Muscle of leg (tissue), 11 donors: ENCODE results near the gene MARCHF9. TPM values are rescaled to one million over a fixed set of nuclear protein-coding genes. Genes with fewer than 3 reads are reported as not detected.
A peak's percentile ranks its signal among the peaks of the same experiment; 100 is the strongest.

ENCODE experiments used
- DNase-seq: peaks from one replicate; pipeline ENCODE4 v3.0.0; 2013
- H3K27ac ChIP-seq: one replicate; pipeline ENCODE4 v1.5.1; 2013; ENCODE audit warnings: mild to moderate bottlenecking, low read length, control low read depth
- H3K27me3 ChIP-seq: one replicate; pipeline ENCODE4 v1.6.1; 2013; ENCODE audit warnings: low read length; ENCODE audit not compliant: control insufficient read depth, insufficient read depth
- H3K36me3 ChIP-seq: one replicate; pipeline ENCODE4 v1.6.1; 2013; ENCODE audit warnings: low read length; ENCODE audit not compliant: control insufficient read depth, insufficient read depth
- H3K4me1 ChIP-seq: one replicate; pipeline ENCODE4 v1.6.1; 2013; ENCODE audit warnings: low read length; ENCODE audit not compliant: control insufficient read depth, insufficient read depth
- H3K4me3 ChIP-seq: one replicate; pipeline ENCODE4 v1.5.1; 2013; ENCODE audit warnings: low read length, control low read depth
- H3K9me3 ChIP-seq: replicated peaks from 2 replicates; pipeline ENCODE4 v1.6.1; 2013; ENCODE audit warnings: low read depth, low read length; ENCODE audit not compliant: control insufficient read depth
- WGBS: methylation state at CpG from one replicate; pipeline ENCODE4 v1.1.5; 2013; ENCODE audit warnings: missing lambda C conversion rate; ENCODE audit not compliant: insufficient coverage; 5-methylcytosine and 5-hydroxymethylcytosine counted together
- polyA plus RNA-seq, 8 donors: library from polyadenylated mRNA; unstranded; fragments of 120-200 nt; gene quantifications; one replicate each; pipeline versions ENCODE4 v1.2.1 to v1.2.3, GENCODE V29; 2013; ENCODE audit warnings: inconsistent platforms in 1 of 8, low replicate concordance in 1 of 8; ENCODE audit not compliant: insufficient read length in 8 of 8, insufficient read depth in 1 of 8
- total RNA-seq: library from RNA; stranded (reverse); fragments of 120-200 nt; gene quantifications from one replicate; pipeline ENCODE4 v1.2.4, GENCODE V29; 2013

MARCHF9 gene
- total and polyA plus RNA-seq, 9 donors = 5.6 to 12.0 (median 7.3) TPM

- H3K9me3 ChIP-seq = no peaks in the 10 kb centered on the region
- H3K27me3 ChIP-seq = no peaks in the 10 kb centered on the region
- H3K4me1 ChIP-seq = no peaks in the 10 kb centered on the region
- no peak overlapping the region for H3K4me3 ChIP-seq
- no peak for DNase-seq
- peaks cover 58% of the 10 kb centered on the region for H3K36me3 ChIP-seq
- WGBS = no CpG with 5 or more reads among the region's 1 CpG
- H3K27ac ChIP-seq = no peak overlapping the region
Measured at GRCh38 chr12:57796996-57797395, 42.1 kb downstream of the MARCHF9 start.

GRCh38 chr12:57797933-57798332, 43.0 kb downstream of the MARCHF9 start:
- Histone ChIP-seq H3K9me3 (no peaks in the 10 kb centered on the region), H3K4me1 (no peaks in the 10 kb centered on the region), H3K4me3 (no peak overlapping the region), H3K36me3 (peaks cover 59% of the 10 kb centered on the region), H3K27ac (no peak overlapping the region), H3K27me3 (no peaks in the 10 kb centered on the region)
- DNase-seq = no peak
- no CpG with 5 or more reads among the region's 1 CpG for WGBS

- Histone ChIP-seq H3K4me3 (no peak overlapping the region), H3K36me3 (peaks cover 62% of the 10 kb centered on the region), H3K27ac (no peak overlapping the region), H3K27me3 (no peaks in the 10 kb centered on the region), H3K9me3 (no peaks in the 10 kb centered on the region), H3K4me1 (no peaks in the 10 kb centered on the region)
- no peak for DNase-seq
- no CpG with 5 or more reads among the region's 3 CpGs for WGBS
Measured at GRCh38 chr12:57800965-57801364, 46.1 kb downstream of the MARCHF9 start.

- no peak for DNase-seq
- no peaks in the 10 kb centered on the region for H3K9me3 ChIP-seq
- peaks cover 62% of the 10 kb centered on the region for H3K36me3 ChIP-seq
- H3K4me1 ChIP-seq = no peaks in the 10 kb centered on the region
- WGBS = no CpG with 5 or more reads among the region's 1 CpG
- H3K27me3 ChIP-seq = no peaks in the 10 kb centered on the region
- no peak overlapping the region for H3K27ac ChIP-seq
- H3K4me3 ChIP-seq = no peak overlapping the region
Measured at GRCh38 chr12:57802607-57803006, 47.7 kb downstream of the MARCHF9 start.

GRCh38 chr12:57803319-57803893, 48.5 kb downstream of the MARCHF9 start:
- no peak overlapping the region for H3K27ac ChIP-seq
- no peaks in the 10 kb centered on the region for H3K4me1 ChIP-seq
- no peak overlapping the region for H3K4me3 ChIP-seq
- H3K36me3 ChIP-seq = peaks cover 64% of the 10 kb centered on the region
- WGBS = 36% methylated on average over 3 of the region's 9 CpGs
- H3K9me3 ChIP-seq = no peaks in the 10 kb centered on the region
- DNase-seq = peak; percentile 32
- H3K27me3 ChIP-seq = no peaks in the 10 kb centered on the region

- DNase-seq = no peak
- no peaks in the 10 kb centered on the region for H3K9me3 ChIP-seq
- peaks cover 70% of the 10 kb centered on the region for H3K36me3 ChIP-seq
- no peaks in the 10 kb centered on the region for H3K4me1 ChIP-seq
- 93% methylated on average over 2 of the region's 3 CpGs for WGBS
- no peaks in the 10 kb centered on the region for H3K27me3 ChIP-seq
- no peak overlapping the region for H3K27ac ChIP-seq
- H3K4me3 ChIP-seq = no peak overlapping the region
Measured at GRCh38 chr12:57806677-57807076, 51.8 kb downstream of the MARCHF9 start.

- Histone ChIP-seq H3K4me3 (no peak overlapping the region), H3K9me3 (no peaks in the 10 kb centered on the region), H3K27me3 (no peaks in the 10 kb centered on the region), H3K36me3 (peaks cover 68% of the 10 kb centered on the region), H3K4me1 (no peaks in the 10 kb centered on the region), H3K27ac (no peak overlapping the region)
- no peak for DNase-seq
- 92% methylated on average over 7 of the region's 9 CpGs for whole genome bisulfite sequencing
Measured at GRCh38 chr12:57807285-57807684, 52.4 kb downstream of the MARCHF9 start.

- no peak for DNase-seq
- Histone ChIP-seq H3K27me3 (no peaks in the 10 kb centered on the region), H3K4me1 (no peaks in the 10 kb centered on the region), H3K36me3 (peaks cover 60% of the 10 kb centered on the region), H3K9me3 (no peaks in the 10 kb centered on the region), H3K27ac (no peak overlapping the region), H3K4me3 (no peak overlapping the region)
- WGBS = 90% methylated on average over 4 of the region's 5 CpGs
Measured at GRCh38 chr12:57808351-57808750, 53.4 kb downstream of the MARCHF9 start.

- WGBS = 94% methylated on average over 2 of the region's 3 CpGs
- Histone ChIP-seq H3K27me3 (no peaks in the 10 kb centered on the region), H3K9me3 (no peaks in the 10 kb centered on the region), H3K27ac (no peak overlapping the region), H3K4me3 (no peak overlapping the region), H3K36me3 (peaks cover 53% of the 10 kb centered on the region), H3K4me1 (peaks cover 4% of the 10 kb centered on the region)
- no peak for DNase-seq
Measured at GRCh38 chr12:57809425-57809824, 54.5 kb downstream of the MARCHF9 start.
